T follicular helper cell (primary cell): ENCODE results near the gene STX18.

ENCODE experiments used
- DNase-seq: peaks from one replicate; pipeline ENCODE4 v3.0.0-alpha.2; 2020; ENCODE audit warnings: low read depth

Gene STX18

DNA sequence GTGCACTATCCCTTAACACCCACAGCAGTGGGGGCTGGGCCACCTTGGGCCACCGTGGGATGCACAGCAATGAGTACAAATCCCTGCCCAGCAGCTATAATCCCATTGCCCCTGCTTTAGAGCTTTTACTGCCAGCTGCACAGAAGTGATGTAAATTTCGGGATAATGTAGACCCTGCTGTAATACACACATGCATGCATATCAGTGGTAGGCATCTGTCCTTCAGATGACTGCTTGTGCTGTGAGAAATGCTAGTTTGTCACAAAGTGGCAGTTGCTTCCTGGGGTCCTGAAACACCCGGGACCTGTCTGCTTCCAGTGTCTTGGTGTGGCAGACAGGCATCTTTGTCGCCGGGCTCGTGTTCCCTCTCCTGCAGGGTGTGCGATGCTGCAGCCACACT lies 140.8 kb downstream of the STX18 start:
- no peak for DNase-seq

GRCh38 chr4:4398430-4398829 lies 143.4 kb downstream of the STX18 start:
- DNase-seq: no peak

GRCh38 chr4:4397441-4397819 lies 144.4 kb downstream of the STX18 start:
- no peak for DNase-seq

- DNase-seq: no peak
Observed at GRCh38 chr4:4396628-4397440, 145.0 kb downstream of the STX18 start.

DNA sequence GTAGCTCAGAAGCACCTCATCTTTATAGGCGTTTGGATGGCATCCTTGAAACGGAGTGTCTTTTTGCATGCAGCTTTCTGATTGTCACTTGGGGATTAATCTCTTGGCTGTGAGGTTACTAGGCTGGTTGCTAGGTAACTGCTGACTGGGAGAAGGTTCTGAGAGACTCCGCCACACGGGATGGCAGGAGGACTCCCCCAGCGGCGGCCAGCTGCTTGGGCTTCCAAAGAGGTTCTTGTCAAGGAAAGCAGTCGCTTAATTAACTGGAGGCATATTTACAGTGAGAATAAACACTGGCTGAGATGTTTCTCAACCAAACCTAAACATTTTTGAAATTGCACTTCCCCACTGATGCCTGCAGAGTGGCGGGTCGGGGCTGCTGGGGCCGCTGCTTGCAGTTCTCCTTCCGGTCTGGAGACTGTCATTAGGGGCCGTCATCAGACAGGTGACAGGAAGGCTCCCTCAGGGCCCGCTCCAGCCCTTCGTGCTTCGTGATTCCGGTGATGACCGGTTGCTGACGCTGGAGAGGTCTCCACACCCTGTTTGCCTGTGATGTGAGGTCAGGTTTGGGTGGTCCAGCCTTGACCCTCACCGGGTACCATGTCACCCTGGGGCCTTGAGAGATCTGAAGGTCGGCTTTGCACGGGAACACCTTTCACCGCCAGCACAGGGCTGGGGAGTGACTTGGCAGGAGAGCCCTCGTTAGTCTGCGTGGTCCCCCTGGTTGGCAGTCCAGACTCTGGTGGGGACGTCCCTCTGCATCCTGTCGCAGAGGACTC lies 145.8 kb downstream of the STX18 start:
- DNase-seq: no peak

DNA sequence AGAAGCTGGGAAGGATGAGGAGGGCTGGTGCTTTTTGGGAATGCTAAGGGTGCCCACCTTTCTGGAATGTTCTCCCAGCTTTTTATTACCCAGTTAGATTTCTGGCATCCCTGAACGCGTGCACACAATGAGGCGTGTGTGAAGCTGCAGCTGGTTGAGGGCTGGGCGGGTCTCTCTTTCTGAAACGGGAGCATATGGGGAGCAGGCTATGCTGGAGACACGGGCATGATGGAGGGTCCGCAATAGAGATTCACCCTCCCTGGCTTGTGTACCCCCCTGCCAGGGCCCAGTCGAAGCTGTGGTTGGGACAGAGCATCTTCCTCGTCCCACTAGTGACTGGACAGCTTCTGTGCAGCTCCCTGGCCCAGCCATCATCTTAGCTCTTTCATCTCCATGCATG lies 146.5 kb downstream of the STX18 start:
- no peak for DNase-seq

DNA sequence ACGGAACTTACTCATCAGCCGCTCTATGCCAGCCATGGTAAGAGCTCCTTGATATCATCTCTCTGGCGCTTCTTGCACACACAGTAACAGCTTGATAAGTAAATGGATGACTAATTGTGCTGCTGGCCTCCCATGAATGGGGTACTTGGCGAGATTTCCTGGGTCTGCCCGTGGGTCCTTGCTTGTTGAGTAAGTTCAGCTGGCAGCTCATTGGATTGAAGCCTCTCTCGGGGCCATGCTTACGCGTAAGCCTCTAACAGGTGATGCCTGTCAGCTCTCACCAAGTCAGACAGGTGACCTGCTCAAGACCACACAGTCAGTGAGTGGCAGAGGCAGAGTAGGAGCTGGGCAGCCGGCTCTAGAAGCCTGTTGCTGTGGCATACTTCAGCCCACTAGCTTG lies 147.2 kb downstream of the STX18 start:
- DNase-seq: no peak

DNA sequence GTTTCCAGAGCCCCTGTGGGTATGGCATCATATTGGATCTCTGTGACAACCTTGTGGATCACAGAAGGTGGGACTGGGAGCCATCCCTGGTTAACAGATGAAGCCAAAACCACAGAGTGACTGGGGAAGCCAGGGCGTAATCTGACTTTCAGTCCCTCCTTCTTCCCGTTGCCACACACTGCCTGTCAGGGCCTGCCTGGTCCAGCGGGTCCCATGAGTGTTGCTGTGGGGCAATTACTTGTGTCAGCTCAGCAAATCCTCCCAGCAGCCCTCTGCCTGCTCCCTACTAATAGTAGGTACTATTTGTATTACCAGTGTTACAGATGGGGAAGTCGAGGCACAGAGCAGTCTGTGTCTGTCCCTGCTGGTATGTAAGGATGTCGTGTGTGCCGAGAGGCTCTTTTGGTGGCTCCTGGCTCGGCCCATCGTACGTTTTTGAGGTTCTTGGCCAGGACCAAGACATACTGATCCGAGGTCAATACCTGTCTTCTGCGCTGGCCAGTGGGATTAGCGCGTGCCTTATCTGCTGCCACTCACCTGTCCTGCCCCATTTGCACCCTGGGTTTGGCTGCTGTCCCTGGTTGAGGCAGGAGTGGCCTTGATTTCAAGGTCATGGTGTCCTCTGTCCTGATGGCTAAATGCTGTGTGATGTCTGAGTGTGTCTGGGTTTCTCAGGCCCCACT lies 149.2 kb downstream of the STX18 start:
- DNase-seq: no peak

DNA sequence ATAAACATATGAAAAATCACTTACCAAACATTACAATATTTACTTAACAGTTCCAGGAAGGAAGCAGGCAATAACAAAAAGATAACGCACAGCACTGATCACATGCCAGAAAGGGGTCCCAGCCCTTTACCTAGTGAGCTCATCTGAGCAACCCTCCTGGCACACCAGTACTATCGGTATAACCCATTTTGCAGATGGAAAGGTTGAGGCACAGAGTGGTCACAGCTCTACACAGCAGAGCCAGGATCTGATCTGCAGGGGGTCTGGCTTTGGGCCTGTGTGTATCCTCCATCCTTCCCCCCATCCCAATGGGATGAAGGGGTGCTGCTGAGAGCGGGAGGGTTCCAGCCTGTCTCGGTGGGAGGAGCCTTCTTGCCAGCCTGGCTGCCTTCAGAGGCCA lies 150.0 kb downstream of the STX18 start:
- DNase-seq: no peak

- no peak for DNase-seq
Observed at GRCh38 chr4:4390515-4391240, 151.2 kb downstream of the STX18 start.

DNA sequence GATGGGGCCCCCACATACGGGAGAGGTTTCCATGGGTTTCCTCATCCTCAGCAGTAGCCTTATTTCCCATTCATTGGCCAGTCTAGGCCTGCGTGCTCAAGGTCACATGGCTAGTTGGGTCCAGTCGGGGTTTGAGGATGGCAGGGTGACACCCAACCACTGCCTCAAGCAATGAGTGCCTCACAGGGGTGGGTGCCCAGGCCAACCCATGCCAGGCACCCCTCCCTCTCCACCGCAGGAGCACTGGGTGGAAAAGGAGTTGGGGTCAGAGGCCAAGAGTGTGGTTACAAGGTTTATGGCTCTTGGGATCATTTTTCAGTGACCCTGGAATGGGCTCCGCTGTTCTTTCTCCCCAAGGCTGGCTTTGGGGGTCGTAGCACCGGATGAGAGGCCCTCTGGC lies 151.8 kb downstream of the STX18 start:
- DNase-seq: no peak

DNA sequence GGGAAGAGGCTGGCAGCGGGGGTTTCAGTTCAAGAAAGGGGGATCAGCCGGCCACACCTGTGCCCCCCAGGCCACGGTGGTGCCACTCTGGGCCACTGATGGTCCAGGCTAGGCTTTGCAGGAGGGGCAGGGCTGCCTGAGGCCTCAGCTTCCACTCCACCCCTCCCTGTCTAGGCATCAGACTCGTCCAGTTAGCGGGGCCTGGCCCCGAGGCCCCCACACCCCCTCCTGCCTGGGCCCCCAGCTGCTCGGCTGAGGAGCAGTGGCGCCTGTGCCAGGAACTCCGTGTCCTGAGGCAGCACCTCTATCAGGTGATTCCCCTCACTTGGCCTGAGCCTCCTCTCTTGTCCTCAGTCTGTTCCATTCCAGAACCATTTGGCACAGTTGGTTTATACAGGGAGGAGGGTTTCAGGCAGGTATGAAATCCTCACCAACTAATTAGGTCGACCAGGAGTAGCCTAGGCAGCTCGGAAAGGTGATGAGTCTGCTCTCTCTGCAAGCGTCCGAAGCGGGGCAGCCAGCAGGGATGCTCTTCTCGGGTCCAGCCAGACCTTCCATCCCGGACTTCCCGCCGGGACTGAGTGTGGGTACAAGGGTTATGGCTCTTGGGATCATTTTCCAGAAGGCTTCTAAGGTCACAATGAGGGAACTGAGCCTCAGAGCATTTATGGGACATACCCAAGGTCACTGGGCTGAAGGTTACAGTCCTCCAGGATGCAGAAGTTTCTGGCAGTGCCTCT lies 152.8 kb downstream of the STX18 start:
- DNase-seq: no peak

- no peak for DNase-seq
Observed at GRCh38 chr4:4388311-4388790, 153.5 kb downstream of the STX18 start.

DNA sequence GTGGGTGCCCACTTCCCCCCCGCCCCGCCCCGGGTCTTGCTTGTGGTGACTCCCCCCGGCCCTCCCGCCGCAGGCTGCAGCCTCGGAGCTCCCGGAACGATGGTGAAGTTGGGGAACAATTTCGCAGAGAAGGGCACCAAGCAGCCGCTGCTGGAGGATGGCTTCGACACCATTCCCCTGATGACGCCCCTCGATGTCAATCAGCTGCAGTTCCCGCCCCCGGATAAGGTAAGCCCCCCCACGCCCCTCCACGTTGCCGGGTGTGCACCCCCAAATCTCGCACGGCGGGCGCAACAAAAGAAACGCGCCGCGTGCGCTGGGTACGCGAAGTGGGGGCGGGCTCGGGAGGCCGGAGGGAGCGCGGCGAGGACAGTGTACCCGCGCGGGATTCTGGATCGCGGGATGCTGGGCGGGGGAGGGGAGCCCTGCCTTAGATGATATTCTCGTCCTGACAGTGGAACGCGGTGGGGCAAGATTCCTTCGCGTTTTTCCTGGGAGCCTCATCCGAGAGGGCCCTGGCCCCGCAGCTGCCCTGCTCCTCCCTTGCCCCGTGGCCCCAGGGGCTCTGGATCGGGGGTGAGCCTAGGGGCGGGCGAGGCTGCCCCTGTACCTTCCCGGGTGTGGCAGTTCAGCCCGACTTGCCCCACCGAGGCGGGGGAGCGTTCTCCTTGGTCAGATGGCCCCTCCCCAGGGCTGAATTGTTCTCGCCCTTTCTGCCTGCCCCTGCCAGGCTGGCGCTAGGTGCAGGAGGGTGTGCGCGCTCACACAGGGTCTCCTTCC lies 154.1 kb downstream of the STX18 start:
- DNase-seq: no peak

GRCh38 chr4:4386736-4387392 lies 155.0 kb downstream of the STX18 start, which contains the start of gene NSG1:
Gene NSG1 (plus strand): TSS chr4:4387102. CDS start chr4:4387630, 528 bp downstream.
- DNase-seq: peak; percentile 21

GRCh38 chr4:4386296-4386735 lies 155.5 kb downstream of the STX18 start:
- DNase-seq: no peak

DNA sequence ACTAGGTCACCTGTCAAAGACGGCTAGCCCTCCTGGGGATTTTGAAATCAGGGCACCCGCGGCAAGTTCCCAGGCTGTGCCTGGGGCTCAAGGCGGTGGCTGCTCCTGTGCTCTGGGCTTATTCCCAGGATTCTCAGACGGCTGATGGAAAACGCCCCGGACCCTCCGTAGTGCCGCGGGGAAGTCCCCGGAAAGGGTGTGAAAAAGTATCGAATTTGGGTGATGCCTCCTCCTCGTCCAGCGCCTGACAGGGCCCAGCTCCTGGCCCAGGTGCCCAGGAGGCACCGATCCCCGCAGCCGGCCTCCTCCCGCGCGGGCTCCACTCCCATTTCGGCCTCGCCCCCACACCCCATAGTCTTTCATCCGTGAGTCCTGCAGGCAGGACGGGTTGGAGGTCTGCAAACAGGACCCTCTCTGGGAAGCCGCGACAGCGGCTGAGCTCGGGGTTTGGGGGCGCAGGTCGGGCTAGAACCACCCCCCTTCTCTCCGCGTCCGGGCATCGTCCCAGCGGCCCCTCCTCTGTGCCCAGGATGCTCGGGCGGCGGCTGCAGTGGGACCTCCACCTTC lies 156.0 kb downstream of the STX18 start:
- DNase-seq: no peak

GRCh38 chr4:4384837-4385236 lies 157.0 kb downstream of the STX18 start:
- DNase-seq: no peak

DNA sequence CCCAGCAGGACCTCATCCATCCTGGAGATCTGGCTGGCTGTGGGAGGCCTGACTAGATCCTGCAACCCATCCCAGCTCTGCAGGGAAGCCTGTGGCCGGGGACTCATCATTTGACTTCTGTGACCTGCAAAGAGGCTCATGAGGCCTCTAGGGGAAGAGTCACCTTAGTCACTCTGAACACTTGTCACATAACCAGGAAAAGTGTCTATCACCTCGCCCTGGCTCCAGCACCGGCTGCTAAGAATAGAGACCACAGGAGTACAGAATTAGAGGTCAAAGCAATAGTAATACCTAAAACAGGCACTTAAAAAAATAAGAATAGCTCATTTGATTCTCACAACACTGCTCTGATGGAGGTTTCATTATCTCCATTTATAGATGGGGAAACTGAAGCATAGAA lies 158.8 kb downstream of the STX18 start:
- DNase-seq: no peak
